WTC11 (cell line): ENCODE results near the gene TLE4.
"Not testable (repeated sequence)": the region's sequence is repeated elsewhere in the genome, so short reads cannot be mapped to it uniquely, and the experiment has no call there.

Experiments
- FOXP1 ChIP-seq: sonication (generic); formaldehyde crosslinking; IDR thresholded peaks from 2 replicates; pipeline ENCODE4 v1.8.0; 2022; ENCODE audit warnings: missing genetic modification reagents, mild to moderate bottlenecking, moderate library complexity, borderline replicate concordance
- NR2C2 ChIP-seq: sonication (generic); formaldehyde crosslinking; IDR thresholded peaks from 2 replicates; pipeline ENCODE4 v1.8.0; 2022; ENCODE audit warnings: mild to moderate bottlenecking, missing genetic modification reagents
- RELA ChIP-seq: sonication (generic); formaldehyde crosslinking; IDR thresholded peaks from 2 replicates; pipeline ENCODE4 v1.8.1; 2022; ENCODE audit warnings: missing genetic modification reagents, mild to moderate bottlenecking, borderline replicate concordance
- SMAD3 ChIP-seq: sonication (generic); formaldehyde crosslinking; IDR thresholded peaks from 2 replicates; pipeline ENCODE4 v1.8.0; 2022; ENCODE audit warnings: missing genetic modification reagents, mild to moderate bottlenecking, borderline replicate concordance
- ZNF121 ChIP-seq: sonication (generic); formaldehyde crosslinking; IDR thresholded peaks from 2 replicates; pipeline ENCODE4 v1.8.0; 2023; ENCODE audit warnings: missing genetic modification reagents
- ZNF263 ChIP-seq: sonication (generic); formaldehyde crosslinking; IDR thresholded peaks from 2 replicates; pipeline ENCODE4 v1.8.1; 2022; ENCODE audit warnings: low read depth, mild to moderate bottlenecking, moderate library complexity, missing genetic modification reagents
- TF ChIP-seq, protein P1 (sequence below): sonication (generic); formaldehyde crosslinking; IDR thresholded peaks from 2 replicates; pipeline ENCODE4 v1.8.1; 2022; ENCODE audit warnings: low read depth, mild to moderate bottlenecking, moderate library complexity, missing genetic modification reagents, borderline replicate concordance
- TF ChIP-seq, protein P2 (sequence below): fragments of 200-600 bp; IDR thresholded peaks from 2 replicates; pipeline ENCODE4 v1.8.0; 2022; ENCODE audit warnings: antibody characterized with exemption
- TF ChIP-seq, protein P3 (sequence below): sonication (generic); formaldehyde crosslinking; IDR thresholded peaks from 2 replicates; pipeline ENCODE4 v1.8.0; 2023; ENCODE audit warnings: missing genetic modification reagents
- TF ChIP-seq, protein P4 (sequence below): sonication (generic); formaldehyde crosslinking; IDR thresholded peaks from 2 replicates; pipeline ENCODE4 v1.8.0; 2022; ENCODE audit warnings: mild to moderate bottlenecking, missing genetic modification reagents
- TF ChIP-seq, protein P5 (sequence below): sonication (generic); formaldehyde crosslinking; IDR thresholded peaks from 2 replicates; pipeline ENCODE4 v1.8.1; 2023; ENCODE audit warnings: mild to moderate bottlenecking, missing genetic modification reagents

DNA sequence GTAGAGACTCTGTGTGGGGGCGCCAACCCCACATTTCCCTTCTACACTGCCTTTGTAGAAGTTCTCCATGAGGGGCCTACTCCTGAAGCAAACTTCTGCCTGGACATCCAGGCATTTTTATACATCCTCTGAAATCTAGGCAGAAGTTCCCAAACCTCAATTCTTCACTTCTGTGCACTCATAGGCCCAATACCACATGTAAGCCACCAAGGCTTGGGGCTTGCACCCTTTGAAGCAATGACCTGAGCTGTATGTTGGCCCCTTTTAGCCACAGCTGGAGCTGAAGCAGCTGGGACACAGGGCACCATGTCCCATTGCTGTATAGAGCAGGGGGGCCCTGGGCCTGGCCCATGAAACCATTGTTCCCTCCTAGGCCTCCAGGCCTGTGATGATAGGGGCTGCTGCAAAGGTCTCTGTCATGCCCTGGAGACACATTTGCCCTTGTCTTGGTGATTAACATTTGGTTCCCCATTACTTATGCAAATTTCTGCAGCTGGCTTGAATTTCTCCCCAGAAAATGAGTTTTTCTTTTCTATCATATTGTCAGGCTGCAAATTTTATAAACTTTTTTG lies 180.2 kb downstream of the TLE4 start:
- TF ChIP-seq ZNF121 (CRISPR knock-in tag); NR2C2 (CRISPR knock-in tag); FOXP1 (CRISPR knock-in tag); SMAD3 (CRISPR knock-in tag); ZNF263 (CRISPR knock-in tag); RELA: not testable (repeated sequence)
- TF ChIP-seq, protein P1, sequence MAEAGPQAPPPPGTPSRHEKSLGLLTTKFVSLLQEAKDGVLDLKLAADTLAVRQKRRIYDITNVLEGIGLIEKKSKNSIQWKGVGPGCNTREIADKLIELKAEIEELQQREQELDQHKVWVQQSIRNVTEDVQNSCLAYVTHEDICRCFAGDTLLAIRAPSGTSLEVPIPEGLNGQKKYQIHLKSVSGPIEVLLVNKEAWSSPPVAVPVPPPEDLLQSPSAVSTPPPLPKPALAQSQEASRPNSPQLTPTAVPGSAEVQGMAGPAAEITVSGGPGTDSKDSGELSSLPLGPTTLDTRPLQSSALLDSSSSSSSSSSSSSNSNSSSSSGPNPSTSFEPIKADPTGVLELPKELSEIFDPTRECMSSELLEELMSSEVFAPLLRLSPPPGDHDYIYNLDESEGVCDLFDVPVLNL (CRISPR knock-in tag) = not testable (repeated sequence)
- TF ChIP-seq, protein P2, sequence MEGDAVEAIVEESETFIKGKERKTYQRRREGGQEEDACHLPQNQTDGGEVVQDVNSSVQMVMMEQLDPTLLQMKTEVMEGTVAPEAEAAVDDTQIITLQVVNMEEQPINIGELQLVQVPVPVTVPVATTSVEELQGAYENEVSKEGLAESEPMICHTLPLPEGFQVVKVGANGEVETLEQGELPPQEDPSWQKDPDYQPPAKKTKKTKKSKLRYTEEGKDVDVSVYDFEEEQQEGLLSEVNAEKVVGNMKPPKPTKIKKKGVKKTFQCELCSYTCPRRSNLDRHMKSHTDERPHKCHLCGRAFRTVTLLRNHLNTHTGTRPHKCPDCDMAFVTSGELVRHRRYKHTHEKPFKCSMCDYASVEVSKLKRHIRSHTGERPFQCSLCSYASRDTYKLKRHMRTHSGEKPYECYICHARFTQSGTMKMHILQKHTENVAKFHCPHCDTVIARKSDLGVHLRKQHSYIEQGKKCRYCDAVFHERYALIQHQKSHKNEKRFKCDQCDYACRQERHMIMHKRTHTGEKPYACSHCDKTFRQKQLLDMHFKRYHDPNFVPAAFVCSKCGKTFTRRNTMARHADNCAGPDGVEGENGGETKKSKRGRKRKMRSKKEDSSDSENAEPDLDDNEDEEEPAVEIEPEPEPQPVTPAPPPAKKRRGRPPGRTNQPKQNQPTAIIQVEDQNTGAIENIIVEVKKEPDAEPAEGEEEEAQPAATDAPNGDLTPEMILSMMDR = not testable (repeated sequence)
- TF ChIP-seq, protein P3, sequence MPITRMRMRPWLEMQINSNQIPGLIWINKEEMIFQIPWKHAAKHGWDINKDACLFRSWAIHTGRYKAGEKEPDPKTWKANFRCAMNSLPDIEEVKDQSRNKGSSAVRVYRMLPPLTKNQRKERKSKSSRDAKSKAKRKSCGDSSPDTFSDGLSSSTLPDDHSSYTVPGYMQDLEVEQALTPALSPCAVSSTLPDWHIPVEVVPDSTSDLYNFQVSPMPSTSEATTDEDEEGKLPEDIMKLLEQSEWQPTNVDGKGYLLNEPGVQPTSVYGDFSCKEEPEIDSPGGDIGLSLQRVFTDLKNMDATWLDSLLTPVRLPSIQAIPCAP (CRISPR knock-in tag) = not testable (repeated sequence)
- TF ChIP-seq, protein P4, sequence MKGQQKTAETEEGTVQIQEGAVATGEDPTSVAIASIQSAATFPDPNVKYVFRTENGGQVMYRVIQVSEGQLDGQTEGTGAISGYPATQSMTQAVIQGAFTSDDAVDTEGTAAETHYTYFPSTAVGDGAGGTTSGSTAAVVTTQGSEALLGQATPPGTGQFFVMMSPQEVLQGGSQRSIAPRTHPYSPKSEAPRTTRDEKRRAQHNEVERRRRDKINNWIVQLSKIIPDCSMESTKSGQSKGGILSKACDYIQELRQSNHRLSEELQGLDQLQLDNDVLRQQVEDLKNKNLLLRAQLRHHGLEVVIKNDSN (CRISPR knock-in tag) = not testable (repeated sequence)
- TF ChIP-seq, protein P5, sequence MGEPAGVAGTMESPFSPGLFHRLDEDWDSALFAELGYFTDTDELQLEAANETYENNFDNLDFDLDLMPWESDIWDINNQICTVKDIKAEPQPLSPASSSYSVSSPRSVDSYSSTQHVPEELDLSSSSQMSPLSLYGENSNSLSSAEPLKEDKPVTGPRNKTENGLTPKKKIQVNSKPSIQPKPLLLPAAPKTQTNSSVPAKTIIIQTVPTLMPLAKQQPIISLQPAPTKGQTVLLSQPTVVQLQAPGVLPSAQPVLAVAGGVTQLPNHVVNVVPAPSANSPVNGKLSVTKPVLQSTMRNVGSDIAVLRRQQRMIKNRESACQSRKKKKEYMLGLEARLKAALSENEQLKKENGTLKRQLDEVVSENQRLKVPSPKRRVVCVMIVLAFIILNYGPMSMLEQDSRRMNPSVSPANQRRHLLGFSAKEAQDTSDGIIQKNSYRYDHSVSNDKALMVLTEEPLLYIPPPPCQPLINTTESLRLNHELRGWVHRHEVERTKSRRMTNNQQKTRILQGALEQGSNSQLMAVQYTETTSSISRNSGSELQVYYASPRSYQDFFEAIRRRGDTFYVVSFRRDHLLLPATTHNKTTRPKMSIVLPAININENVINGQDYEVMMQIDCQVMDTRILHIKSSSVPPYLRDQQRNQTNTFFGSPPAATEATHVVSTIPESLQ (CRISPR knock-in tag) = not testable (repeated sequence)
